ENCODE results near the gene GGN.
"Not testable (repeated sequence)": the region's sequence is repeated elsewhere in the genome, so short reads cannot be mapped to it uniquely, and the experiment has no call there.

The GGN gene

GRCh38 chr19:38386971-38387549, 774 bp downstream of the GGN start:
- DNase-seq (ENCODE audit: low read depth), result no peak

- no peak for DNase-seq (ENCODE audit: low read depth)
Measured at GRCh38 chr19:38386300-38386970, 1.4 kb downstream of the GGN start.

GRCh38 chr19:38385804-38386257, 2.0 kb downstream of the GGN start:
- no peak for DNase-seq (ENCODE audit: low read depth)

GRCh38 chr19:38385057-38385803, 2.6 kb downstream of the GGN start:
- no peak for DNase-seq (ENCODE audit: low read depth)

- DNase-seq (ENCODE audit: low read depth), result no peak
Measured at GRCh38 chr19:38384209-38385027, 3.4 kb downstream of the GGN start.

GRCh38 chr19:38383743-38384142, 4.1 kb downstream of the GGN start:
- no peak for DNase-seq (ENCODE audit: low read depth)

GRCh38 chr19:38383184-38383583, 4.7 kb downstream of the GGN start:
- no peak for DNase-seq (ENCODE audit: low read depth)

GRCh38 chr19:38381138-38381537, 6.7 kb downstream of the GGN start:
- no peak for DNase-seq (ENCODE audit: low read depth)

- DNase-seq (ENCODE audit: low read depth), result no peak
Measured at GRCh38 chr19:38378866-38379265, 9.0 kb downstream of the GGN start.

GRCh38 chr19:38377052-38377451, 10.8 kb downstream of the GGN start:
- DNase-seq (ENCODE audit: low read depth), result no peak

- DNase-seq (ENCODE audit: low read depth), result no peak
Measured at GRCh38 chr19:38376576-38376975, 11.3 kb downstream of the GGN start.

- no peak for DNase-seq (ENCODE audit: low read depth)
Measured at GRCh38 chr19:38375748-38376147, 12.1 kb downstream of the GGN start.

GRCh38 chr19:38375098-38375493, 12.7 kb downstream of the GGN start:
- DNase-seq (ENCODE audit: low read depth), result no peak

- DNase-seq (ENCODE audit: low read depth), result peak; percentile 98
Measured at GRCh38 chr19:38374332-38375097, 13.3 kb downstream of the GGN start, which contains the start of gene PSMD8. PSMD8 (plus strand) TSS chr19:38374571; CDS start chr19:38374602, 31 bp downstream.

- no peak for DNase-seq (ENCODE audit: low read depth)
Measured at GRCh38 chr19:38373907-38374331, 13.9 kb downstream of the GGN start.

- no peak for DNase-seq (ENCODE audit: low read depth)
Measured at GRCh38 chr19:38371081-38371480, 16.8 kb downstream of the GGN start.

- no peak for DNase-seq (ENCODE audit: low read depth)
Measured at GRCh38 chr19:38370299-38370698, 17.5 kb downstream of the GGN start.

- no peak for DNase-seq (ENCODE audit: low read depth)
Measured at GRCh38 chr19:38369584-38369983, 18.2 kb downstream of the GGN start.

GRCh38 chr19:38367041-38367440, 20.8 kb downstream of the GGN start:
- no peak for DNase-seq (ENCODE audit: low read depth)

- not testable (repeated sequence) for DNase-seq (ENCODE audit: low read depth)
Measured at GRCh38 chr19:38362946-38363688, 24.7 kb downstream of the GGN start.

Measured in activated T-cell treated with anti-CD3 and anti-CD28 coated beads for 24 hours (primary cell).